Fibroblast of skin of abdomen (primary cell): ENCODE measurements around the gene TIMELESS. TPM values are rescaled to one million over a fixed set of nuclear protein-coding genes. Genes with fewer than 3 reads are reported as not detected.
A peak's percentile ranks its signal among the peaks of the same experiment; 100 is the strongest.
"Not testable (repeated sequence)": the region's sequence is repeated elsewhere in the genome, so short reads cannot be mapped to it uniquely, and the experiment has no call there.

Experiments used
- DNase-seq: peaks from one replicate; pipeline ENCODE4 v3.0.0-alpha.2; 2013
- polyA plus RNA-seq, 2 experiments: library from polyadenylated mRNA; unstranded; fragments of 120-200 nt; gene quantifications; one replicate each; pipeline ENCODE4 v1.2.1, GENCODE V29; 2013; ENCODE audit not compliant: insufficient read length in 2 of 2

The TIMELESS gene, protein sequence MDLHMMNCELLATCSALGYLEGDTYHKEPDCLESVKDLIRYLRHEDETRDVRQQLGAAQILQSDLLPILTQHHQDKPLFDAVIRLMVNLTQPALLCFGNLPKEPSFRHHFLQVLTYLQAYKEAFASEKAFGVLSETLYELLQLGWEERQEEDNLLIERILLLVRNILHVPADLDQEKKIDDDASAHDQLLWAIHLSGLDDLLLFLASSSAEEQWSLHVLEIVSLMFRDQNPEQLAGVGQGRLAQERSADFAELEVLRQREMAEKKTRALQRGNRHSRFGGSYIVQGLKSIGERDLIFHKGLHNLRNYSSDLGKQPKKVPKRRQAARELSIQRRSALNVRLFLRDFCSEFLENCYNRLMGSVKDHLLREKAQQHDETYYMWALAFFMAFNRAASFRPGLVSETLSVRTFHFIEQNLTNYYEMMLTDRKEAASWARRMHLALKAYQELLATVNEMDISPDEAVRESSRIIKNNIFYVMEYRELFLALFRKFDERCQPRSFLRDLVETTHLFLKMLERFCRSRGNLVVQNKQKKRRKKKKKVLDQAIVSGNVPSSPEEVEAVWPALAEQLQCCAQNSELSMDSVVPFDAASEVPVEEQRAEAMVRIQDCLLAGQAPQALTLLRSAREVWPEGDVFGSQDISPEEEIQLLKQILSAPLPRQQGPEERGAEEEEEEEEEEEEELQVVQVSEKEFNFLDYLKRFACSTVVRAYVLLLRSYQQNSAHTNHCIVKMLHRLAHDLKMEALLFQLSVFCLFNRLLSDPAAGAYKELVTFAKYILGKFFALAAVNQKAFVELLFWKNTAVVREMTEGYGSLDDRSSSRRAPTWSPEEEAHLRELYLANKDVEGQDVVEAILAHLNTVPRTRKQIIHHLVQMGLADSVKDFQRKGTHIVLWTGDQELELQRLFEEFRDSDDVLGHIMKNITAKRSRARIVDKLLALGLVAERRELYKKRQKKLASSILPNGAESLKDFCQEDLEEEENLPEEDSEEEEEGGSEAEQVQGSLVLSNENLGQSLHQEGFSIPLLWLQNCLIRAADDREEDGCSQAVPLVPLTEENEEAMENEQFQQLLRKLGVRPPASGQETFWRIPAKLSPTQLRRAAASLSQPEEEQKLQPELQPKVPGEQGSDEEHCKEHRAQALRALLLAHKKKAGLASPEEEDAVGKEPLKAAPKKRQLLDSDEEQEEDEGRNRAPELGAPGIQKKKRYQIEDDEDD
- 19.0 TPM for polyA plus RNA-seq (2013, experiment 1 of 2; ENCODE audit: insufficient read length)
- 19.9 TPM for polyA plus RNA-seq (2013, experiment 2 of 2; ENCODE audit: insufficient read length)

DNA sequence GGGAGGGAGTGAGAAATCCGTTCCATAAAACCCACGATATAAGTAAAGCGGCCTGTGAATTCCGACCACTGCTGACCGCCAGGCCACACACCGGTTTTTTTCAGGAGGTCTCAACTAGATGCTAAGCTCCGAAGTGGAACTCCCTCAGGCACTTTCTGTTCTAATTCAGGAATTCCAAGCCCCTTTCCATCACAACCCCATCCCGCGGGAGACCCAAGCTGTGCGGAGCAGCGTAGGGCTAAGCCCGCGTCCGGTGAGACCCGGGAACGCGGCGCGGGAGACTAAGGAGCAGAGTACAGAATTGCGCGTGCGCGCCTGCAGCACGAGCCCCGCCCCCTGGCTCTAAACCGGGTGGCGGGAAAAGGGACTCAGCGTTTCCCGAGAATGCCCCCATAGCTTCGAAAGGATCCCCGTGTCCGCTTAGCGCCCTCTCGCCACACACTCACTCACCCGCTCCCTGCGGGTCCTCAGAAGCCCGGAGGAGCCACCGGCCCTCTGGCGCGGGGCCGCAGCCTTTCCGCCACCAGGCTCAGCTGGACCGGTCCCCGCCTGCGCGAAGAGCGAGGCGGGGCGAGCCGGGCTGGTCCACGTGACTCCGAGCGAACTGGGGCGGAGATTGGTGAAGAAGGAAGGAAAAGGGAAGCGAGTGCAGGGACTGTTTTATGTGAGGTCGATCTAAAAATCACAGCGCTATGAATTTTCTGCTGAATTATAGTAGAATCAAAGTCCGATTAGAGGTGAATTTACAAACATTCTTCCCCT is at the start of gene TIMELESS:
TSS of gene TIMELESS (minus strand) at position 567 of the 762 bp plus-strand sequence. CDS start 15,256 bp downstream, outside the sequence.
- DNase-seq: peak; percentile 85

- not testable (repeated sequence) for DNase-seq
Measured at GRCh38 chr12:56498126-56498902, 49.1 kb upstream of the TIMELESS start.

DNA sequence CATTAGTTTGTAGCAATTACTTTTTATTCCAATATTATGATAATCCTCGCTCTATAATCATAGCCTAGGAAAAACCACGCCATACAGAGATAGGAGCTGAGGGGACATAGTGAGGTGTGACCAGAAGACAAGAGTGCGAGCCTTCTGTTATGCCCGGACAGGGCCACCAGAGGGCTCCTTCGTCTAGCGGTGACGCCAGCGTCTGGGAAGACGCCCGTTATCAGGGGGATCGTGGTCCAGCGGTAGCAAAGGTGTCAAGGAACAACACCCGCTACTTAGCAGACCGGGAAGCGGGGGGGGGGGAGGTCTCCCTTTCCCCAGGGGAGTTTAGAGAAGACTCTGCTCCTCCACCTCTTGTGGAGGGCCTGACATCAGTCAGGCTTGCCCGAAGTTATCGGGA is 47.5 kb upstream of the TIMELESS start:
- DNase-seq: peak; percentile 17

DNA sequence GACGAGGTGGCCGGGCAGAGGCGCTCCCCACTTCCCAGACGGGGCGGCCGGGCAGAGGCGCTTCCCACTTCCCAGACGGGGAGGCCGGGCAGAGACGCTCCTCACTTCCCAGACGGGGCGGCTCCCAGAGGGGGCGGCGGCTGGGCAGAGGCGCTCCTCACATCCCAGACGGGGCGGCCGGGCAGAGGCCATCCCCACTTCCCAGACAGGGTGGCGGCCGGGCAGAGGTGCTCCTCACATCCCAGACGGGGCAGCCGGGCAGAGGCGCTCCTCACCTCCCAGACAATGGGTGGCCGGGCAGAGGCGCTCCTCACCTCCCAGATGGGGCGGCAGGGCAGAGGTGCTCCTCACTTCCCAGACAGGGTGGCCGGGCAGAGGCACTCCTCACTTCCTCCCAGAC is 45.3 kb upstream of the TIMELESS start:
- DNase-seq: not testable (repeated sequence)

GRCh38 chr12:56494106-56494415 is 44.8 kb upstream of the TIMELESS start:
- DNase-seq: not testable (repeated sequence)

DNA sequence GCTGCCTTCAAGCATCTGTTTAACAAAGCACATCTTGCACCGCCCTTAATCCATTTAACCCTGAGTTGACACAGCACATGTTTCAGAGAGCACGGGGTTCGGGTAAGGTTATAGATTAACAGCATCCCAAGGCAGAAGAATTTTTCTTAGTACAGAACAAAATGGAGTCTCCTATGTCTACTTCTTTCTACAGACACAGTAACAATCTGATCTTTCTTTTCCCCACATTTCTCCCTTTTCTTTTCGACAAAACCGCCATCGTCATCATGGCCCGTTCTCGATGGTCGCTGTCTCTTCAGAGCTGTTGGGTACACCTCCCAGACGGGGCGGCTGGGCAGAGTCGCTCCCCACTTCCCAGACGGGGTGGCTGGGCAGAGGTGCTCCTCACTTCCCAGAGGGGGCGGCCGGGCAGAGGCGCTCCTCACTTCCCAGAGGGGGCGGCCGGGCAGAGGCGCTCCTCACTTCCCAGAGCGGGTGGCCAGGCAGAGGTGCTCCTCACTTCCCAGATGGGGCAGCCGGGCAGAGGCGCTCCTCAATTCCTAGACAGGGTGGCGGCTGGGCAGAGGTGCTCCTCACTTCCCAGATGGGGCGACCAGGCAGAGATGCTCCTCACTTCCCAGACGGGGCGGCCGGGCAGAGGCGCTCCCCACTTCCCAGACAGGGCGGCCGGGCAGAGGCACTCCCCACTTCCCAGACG is 44.3 kb upstream of the TIMELESS start:
- DNase-seq: not testable (repeated sequence)

- no peak for DNase-seq
Measured at GRCh38 chr12:56490360-56490759, 41.1 kb upstream of the TIMELESS start.

- DNase-seq: peak; percentile 68
Measured at GRCh38 chr12:56488041-56488955, 39.1 kb upstream of the TIMELESS start, which contains the start of gene GLS2. TSS of gene GLS2 (minus strand) at chr12:56488161. CDS start at chr12:56488118, 43 bp downstream.

DNA sequence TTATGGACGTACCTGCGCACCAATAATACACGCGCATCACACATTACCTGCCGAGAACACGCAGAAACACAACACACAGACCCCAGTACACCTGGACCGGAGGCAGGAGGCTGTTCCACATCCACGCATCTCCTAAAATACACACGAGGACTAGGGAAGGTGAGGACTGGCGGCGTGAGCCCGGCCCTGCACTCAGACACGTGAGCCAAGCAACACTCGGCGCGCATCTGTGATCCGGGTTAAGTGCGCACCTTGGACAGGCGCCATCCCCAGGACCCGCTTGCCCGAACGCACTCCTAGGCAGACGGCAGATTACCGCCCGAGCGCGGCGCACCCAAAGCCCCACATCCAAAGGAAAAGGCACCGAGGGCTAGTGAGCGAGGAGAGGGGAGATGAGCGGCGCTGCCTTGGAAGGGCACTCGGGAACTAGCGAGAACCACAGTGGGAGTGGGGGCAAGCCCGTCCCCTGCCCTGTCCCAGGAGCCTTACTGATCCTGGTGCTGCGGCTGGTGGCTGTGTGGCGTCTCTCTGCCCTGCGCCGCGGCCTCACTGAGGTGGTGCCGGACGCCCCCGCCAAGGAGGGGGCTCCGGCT is 38.3 kb upstream of the TIMELESS start:
- no peak for DNase-seq

DNA sequence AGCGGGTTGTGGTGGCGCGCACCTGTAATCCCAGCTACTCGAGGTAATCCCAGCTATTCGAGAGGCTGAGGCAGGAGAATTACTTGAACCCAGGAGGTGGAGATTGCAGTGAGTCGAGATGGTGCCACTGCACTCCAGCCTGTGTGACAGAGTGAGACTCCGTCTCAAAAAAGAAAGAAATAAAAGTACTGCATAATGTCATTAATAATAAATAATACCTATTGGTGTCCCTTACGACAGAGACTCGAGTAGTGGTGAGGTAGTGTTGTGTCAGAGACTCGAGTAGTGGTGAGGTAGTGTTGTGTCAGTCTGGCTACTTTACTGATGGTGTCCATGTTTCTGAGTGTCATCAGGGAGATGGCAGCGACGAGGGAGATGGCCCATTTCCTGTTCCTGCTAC is 37.5 kb upstream of the TIMELESS start:
- no peak for DNase-seq

GRCh38 chr12:56484566-56484965 is 35.3 kb upstream of the TIMELESS start:
- no peak for DNase-seq

DNA sequence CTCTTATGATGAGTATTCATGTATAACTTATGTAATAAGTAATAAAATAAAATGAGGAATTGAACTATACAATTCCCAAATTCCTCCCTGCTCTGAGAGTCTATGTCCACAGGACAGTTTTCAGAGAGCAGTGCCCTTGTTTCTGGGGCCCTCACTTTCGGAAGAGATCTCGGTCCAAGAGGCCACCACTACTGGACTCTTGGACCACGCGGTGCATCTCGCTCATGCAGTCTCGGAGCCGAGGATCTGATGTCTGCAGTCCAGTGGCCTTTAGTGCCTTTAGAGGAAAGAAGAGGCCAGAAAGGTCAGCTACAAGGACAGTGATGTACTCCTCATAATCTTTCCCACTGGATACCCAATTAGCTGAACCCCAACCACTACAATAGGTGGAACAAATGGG is 30.4 kb upstream of the TIMELESS start:
- DNase-seq: no peak

GRCh38 chr12:56477521-56478225 is 28.4 kb upstream of the TIMELESS start:
- no peak for DNase-seq

DNA sequence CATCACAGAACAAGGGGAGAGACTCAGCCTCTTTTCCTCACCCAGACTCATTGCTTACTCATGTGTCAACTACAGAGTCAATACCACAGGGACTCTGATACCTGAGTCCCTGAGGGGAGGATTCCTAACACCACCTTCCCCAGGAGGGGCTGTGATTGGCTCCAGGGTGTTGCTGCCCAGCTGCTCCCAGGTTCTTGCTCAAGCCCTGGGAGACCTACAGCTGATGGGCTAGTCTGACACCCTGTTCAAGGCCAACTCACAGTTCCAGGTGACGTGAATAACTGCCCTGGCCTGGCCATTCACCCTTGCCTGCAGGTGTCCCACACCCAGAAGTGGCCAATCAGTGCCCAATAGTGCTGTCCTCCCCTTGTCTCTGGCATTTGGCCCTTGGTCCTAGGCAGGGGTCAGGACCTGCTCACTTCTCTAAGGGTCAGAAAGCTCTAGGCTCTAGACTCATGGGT is 27.8 kb upstream of the TIMELESS start:
- no peak for DNase-seq

- DNase-seq: no peak
Measured at GRCh38 chr12:56476143-56476542, 26.9 kb upstream of the TIMELESS start.

GRCh38 chr12:56474389-56474788 is 25.2 kb upstream of the TIMELESS start:
- DNase-seq: no peak

GRCh38 chr12:56469007-56469930 is 20.0 kb upstream of the TIMELESS start:
- DNase-seq: no peak
